Mucosa of stomach (tissue), 1 donor: ENCODE measurements around the gene PPP1CA.
"Not testable (repeated sequence)": the region's sequence is repeated elsewhere in the genome, so short reads cannot be mapped to it uniquely, and the experiment has no call there.

Experiments
- H3K27me3 ChIP-seq: one replicate; pipeline ENCODE4 v1.7.0; 2013; ENCODE audit warnings: mild to moderate bottlenecking, low read length; ENCODE audit not compliant: control insufficient read depth, insufficient read depth
- H3K36me3 ChIP-seq: one replicate; pipeline ENCODE4 v1.7.0; 2013; ENCODE audit warnings: low read length; ENCODE audit not compliant: control insufficient read depth, insufficient read depth
- H3K4me1 ChIP-seq: one replicate; pipeline ENCODE4 v1.7.0; 2013; ENCODE audit warnings: mild to moderate bottlenecking, low read length; ENCODE audit not compliant: control insufficient read depth, insufficient read depth
- H3K4me3 ChIP-seq: one replicate; pipeline ENCODE4 v1.7.0; 2013; ENCODE audit warnings: low read length
- H3K9ac ChIP-seq: one replicate; pipeline ENCODE4 v1.7.0; 2013; ENCODE audit warnings: mild to moderate bottlenecking, low read length, moderate library complexity
- H3K9me3 ChIP-seq: one replicate; pipeline ENCODE4 v1.7.0; 2013; ENCODE audit warnings: mild to moderate bottlenecking, low read length, moderate library complexity; ENCODE audit not compliant: control insufficient read depth
- donor health status: Pancreatic carcinoma.

The PPP1CA gene

DNA sequence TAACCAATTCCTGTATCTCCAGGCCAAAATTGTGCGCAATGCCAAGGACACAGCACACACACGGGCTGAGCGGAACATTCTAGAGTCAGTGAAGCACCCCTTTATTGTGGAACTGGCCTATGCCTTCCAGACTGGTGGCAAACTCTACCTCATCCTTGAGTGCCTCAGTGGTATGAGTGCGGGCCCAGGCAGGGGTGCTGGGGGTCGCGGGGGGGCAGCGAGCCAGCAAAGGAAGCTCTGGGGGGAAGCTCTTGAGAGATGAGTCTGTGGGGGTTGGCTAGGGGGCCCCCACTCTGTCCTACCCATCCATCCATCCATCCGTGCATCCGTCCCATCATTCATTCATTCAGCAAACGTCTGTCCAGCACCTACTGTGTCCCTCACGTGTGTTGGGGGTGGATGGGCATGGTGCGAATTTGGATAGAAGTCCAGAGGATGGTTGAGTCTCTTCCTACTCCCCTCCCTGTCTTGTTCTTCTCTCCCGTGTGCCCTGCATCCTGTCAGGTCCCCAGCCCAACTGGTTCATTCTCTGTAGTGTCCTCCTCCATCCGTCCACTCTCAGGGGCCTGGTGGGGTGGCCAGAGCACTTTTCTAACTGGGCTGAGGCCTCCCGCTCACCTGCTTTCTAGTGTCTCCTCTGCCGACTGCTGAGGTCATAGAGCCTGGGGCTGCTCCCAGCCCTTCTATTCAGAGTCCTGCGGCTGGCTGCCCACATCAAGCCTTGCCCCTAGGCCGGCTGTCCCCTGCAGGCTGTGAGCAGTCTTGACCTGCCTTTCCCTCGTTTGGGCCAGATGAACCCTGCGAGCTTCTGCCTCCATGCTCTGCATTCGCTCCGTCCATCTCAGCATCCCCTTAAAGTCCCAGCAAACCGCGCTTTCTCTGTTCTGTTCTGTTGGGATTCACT lies 29.9 kb upstream of the PPP1CA start:
- H3K4me3 ChIP-seq, result no peak overlapping the region
- H3K36me3 ChIP-seq, result peaks cover 21% of the 10 kb centered on the region
- no peaks in the 10 kb centered on the region for H3K27me3 ChIP-seq
- no peak overlapping the region for H3K9ac ChIP-seq
- H3K4me1 ChIP-seq, result peaks cover 13% of the 10 kb centered on the region
- no peaks in the 10 kb centered on the region for H3K9me3 ChIP-seq

DNA sequence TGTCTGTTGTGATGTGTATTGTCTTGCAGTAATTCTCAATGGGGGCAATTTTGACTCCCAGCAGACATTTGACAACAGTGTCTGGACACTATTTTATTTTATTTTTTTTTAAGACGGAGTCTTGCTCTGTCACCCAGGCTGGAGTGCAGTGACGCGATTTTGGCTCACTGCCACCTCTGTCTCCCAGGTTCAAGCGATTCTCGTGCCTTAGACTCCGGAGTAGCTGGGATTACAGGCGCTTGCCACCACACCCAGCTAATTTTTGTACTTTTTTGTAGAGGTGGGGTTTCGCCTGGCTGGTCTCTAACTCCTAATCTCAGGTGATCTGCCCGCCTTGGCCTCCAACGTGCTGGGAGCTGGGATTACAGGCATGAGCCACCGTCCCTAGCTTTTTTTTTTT lies 28.1 kb upstream of the PPP1CA start:
- H3K9ac ChIP-seq, result peak overlapping the region; percentile 88
- H3K27me3 ChIP-seq, result no peaks in the 10 kb centered on the region
- peaks cover 10% of the 10 kb centered on the region for H3K4me1 ChIP-seq
- H3K4me3 ChIP-seq, result no peak overlapping the region
- H3K36me3 ChIP-seq, result peaks cover 20% of the 10 kb centered on the region
- H3K9me3 ChIP-seq, result no peaks in the 10 kb centered on the region

DNA sequence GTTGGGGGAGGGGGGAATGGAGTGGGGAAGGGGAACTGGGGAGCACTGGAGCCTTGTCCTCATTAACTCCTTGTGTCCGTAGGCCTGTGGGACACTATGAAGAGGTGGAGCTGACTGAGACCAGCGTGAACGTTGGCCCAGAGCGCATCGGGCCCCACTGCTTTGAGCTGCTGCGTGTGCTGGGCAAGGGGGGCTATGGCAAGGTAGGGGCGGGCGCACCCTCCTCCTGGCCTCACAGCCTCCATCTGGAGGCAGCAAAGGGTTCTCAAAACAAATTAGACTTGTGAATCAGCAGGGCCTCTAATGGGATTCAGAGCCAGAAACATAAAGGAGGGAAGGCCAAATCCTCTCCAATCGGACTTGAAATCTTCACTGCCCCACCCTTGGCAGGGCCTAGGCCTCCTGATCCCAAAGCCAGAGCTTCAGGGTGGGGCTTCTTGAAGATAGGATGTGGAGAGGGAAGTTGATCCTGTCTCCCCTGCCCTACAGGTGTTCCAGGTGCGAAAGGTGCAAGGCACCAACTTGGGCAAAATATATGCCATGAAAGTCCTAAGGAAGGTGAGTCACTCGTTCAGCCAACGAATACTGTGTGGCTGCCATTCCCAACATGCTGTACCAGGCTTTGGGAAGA lies 27.5 kb upstream of the PPP1CA start:
- Histone ChIP-seq H3K36me3 (peaks cover 14% of the 10 kb centered on the region), H3K27me3 (no peaks in the 10 kb centered on the region), H3K4me1 (peaks cover 10% of the 10 kb centered on the region), H3K9me3 (no peaks in the 10 kb centered on the region), H3K4me3 (peak overlapping the region; percentile 74), H3K9ac (peak overlapping the region; percentile 88)

DNA sequence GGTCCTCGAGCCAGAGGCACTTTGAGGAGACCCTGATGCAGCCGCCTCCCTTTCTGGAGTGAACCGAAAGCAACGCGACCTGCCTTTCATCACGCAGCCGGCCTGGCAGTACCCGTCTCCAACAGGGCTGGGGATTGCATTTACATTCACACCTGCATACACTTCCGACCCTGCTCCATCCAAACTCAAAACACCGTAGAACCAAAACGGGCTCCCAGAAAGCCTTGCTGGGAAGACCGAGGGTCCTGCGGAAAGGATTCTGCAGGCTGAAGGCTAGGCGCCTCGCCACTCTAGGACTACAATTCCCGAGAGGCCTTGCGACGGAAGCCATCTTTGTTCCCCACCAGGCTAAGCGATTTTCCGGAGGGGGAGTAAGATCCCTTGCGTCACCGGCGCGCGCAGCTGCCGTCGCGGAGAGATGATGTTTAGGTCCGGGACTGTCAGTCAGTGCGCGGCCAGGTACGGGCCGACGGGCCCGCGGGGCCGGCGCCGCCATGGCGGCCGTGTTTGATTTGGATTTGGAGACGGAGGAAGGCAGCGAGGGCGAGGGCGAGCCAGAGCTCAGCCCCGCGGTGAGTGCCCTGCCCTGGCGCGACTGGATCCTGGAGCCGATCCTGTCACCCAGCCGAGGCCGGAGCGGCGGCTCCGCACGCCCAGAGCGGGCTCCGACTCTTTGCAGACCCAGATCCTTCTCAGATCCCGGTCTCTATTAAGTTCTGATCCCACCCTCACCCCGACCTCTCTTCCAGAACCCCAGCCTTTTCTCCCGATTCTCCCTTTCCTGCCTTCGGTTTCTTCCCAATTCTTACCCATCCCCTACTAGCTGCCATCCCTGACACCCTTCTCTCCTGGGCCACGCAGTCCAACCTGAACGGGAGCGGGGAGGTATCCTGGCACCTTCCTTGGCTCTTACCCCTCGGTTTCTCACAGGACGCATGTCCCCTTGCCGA lies 26.7 kb upstream of the PPP1CA start, which contains the start of gene RPS6KB2:
TSS of gene RPS6KB2 (plus strand) at position 443 of the 950 bp plus-strand sequence. CDS start at position 495, 52 bp downstream.
- peaks cover 10% of the 10 kb centered on the region for H3K4me1 ChIP-seq

DNA sequence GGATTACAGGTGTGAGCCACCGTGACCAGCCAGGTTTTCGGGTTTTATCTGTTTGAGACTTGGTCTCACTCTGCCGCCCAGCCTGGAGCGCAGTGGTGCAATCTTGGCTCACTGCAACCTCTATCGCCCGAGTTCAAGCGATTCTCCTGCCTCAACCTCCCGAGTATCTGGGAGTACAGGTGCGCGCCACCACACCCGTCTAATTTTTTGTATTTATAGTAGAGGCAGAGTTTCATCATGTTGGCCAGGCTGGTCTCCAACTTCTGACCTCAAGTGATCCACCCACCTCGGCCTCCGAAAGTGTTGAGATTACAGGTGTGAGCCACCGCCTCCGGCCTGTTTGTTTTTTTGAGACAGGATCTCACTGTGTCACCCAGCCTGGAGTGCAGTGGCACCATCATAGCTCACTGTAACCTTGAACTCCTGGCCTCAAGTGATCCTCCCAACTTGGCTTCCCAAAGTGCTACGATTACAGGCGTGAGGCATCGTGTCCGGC lies 25.8 kb upstream of the PPP1CA start:
- H3K4me3 ChIP-seq, result peak overlapping the region; percentile 74
- peak overlapping the region; percentile 88 for H3K9ac ChIP-seq

More for the DNA sequence above, 26.7 kb upstream of the PPP1CA start, which contains the start of gene RPS6KB2:
- H3K9ac ChIP-seq, result peak within 1 kb of the TSS; percentile 88
- H3K4me3 ChIP-seq, result peak within 1 kb of the TSS; percentile 74
- peaks cover 6% of the 10 kb centered on the region for H3K36me3 ChIP-seq
- H3K9me3 ChIP-seq, result no peaks in the 10 kb centered on the region
- H3K27me3 ChIP-seq, result no peaks in the 10 kb centered on the region

DNA sequence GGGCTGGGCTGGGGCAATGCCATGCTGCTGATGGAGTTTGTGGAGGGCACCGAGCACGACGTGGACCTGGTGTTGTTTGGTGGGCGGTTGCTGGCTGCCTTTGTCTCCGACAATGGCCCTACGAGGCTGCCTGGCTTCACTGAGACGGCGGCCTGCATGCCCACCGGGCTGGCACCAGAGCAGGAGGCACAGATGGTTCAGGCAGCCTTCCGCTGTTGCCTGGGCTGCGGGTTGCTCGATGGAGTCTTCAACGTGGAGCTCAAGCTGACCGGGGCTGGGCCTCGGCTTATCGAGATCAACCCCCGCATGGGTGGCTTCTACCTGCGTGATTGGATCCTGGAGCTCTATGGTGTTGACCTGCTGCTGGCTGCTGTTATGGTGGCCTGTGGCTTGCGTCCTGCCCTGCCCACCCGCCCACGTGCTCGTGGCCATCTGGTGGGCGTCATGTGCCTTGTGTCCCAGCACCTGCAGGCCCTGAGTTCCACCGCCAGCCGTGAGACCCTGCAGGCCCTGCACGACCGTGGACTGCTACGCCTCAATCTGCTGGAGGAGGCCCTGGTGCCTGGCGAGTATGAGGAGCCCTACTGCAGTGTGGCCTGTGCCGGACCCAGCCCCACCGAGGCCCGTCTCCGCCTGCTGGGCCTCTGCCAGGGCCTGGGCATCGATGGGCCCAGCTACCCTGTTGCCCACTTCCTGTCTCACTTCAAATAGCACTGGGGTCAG lies 22.4 kb upstream of the PPP1CA start:
- H3K4me1 ChIP-seq, result peaks cover 18% of the 10 kb centered on the region

More for the DNA sequence above, 25.8 kb upstream of the PPP1CA start:
- not testable (repeated sequence) for H3K9me3 ChIP-seq, H3K27me3 ChIP-seq, H3K36me3 ChIP-seq
- H3K4me1 ChIP-seq, result peaks cover 13% of the 10 kb centered on the region

DNA sequence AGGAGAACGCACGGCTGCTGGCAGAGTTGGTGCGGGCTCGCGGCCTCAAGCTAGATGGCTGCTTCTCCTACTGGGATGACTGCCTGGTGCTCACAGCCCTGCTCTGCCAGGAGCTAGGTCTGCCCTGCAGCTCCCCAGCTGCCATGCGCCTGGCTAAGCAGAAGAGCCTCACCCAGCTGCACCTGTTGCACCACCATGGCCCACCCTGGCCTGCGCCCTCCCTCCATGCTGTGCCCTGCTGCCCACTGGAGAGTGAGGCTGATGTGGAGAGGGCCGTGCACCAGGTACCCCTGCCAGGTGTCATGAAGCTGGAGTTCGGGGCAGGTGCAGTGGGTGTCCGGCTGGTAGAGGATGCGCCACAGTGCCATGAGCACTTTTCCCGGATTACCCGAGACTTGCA lies 21.8 kb upstream of the PPP1CA start:
- Histone ChIP-seq H3K36me3 (no peaks in the 10 kb centered on the region), H3K27me3 (no peaks in the 10 kb centered on the region), H3K4me1 (peaks cover 20% of the 10 kb centered on the region), H3K4me3 (no peak overlapping the region), H3K9me3 (no peaks in the 10 kb centered on the region), H3K9ac (no peak overlapping the region)

More for the DNA sequence above, 22.4 kb upstream of the PPP1CA start:
- Histone ChIP-seq H3K27me3 (no peaks in the 10 kb centered on the region), H3K4me3 (no peak overlapping the region), H3K36me3 (no peaks in the 10 kb centered on the region), H3K9ac (no peak overlapping the region), H3K9me3 (no peaks in the 10 kb centered on the region)

DNA sequence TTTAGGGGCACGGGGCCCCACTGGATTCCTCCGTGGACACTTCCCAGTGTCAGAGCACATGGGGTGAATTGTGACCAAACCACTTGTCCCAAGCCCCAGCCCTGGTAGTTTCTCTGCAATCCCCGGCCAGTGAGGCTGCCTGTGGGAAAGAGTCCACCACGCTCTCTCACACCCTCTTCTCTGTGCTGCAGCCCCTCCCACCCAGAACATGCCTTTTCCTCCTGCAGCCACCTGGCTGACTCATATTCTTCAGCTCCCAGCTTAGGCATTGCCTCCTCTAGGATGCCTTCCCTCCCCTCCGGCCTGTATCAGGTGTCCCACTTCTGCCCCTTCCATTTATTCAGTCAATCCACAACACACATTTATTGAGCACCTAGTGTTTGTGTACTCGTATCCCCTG lies 21.2 kb upstream of the PPP1CA start:
- Histone ChIP-seq H3K4me1 (peaks cover 20% of the 10 kb centered on the region), H3K36me3 (no peaks in the 10 kb centered on the region), H3K27me3 (no peaks in the 10 kb centered on the region), H3K9me3 (no peaks in the 10 kb centered on the region), H3K9ac (no peak overlapping the region), H3K4me3 (no peak overlapping the region)

DNA sequence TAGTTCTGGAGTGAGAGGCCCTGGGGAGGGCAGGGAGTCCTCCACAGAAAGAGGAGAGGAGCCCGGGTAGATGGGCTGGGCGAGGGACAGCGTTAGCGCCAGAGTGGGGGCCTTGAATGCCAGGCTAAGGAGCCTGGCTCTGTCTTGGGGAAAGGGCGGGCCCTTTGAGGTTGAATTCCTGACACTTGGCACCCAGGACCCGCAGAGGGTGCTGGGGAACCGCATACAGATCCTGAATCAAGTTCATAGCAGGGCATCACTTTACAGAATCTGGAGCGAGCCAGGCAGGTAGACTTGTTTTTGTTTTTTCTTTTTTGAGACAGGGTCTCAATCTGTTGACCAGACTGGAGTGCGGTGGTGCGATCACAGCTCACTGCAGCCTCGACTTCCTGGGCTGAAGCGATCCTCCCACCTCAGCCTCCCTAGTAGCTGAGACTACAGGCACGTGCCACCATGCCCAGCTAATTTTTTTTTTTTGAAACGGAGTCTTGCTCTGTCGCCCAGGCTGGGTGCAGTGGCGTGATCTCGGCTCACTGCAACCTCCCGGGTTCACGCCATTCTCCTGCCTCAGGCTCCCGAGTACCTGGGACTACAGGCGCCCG lies 19.9 kb upstream of the PPP1CA start:
- peak overlapping the region; percentile 47 for H3K9ac ChIP-seq
- H3K9me3 ChIP-seq, result no peaks in the 10 kb centered on the region
- H3K4me1 ChIP-seq, result peaks cover 27% of the 10 kb centered on the region
- no peak overlapping the region for H3K4me3 ChIP-seq
- H3K27me3 ChIP-seq, result no peaks in the 10 kb centered on the region
- no peaks in the 10 kb centered on the region for H3K36me3 ChIP-seq

DNA sequence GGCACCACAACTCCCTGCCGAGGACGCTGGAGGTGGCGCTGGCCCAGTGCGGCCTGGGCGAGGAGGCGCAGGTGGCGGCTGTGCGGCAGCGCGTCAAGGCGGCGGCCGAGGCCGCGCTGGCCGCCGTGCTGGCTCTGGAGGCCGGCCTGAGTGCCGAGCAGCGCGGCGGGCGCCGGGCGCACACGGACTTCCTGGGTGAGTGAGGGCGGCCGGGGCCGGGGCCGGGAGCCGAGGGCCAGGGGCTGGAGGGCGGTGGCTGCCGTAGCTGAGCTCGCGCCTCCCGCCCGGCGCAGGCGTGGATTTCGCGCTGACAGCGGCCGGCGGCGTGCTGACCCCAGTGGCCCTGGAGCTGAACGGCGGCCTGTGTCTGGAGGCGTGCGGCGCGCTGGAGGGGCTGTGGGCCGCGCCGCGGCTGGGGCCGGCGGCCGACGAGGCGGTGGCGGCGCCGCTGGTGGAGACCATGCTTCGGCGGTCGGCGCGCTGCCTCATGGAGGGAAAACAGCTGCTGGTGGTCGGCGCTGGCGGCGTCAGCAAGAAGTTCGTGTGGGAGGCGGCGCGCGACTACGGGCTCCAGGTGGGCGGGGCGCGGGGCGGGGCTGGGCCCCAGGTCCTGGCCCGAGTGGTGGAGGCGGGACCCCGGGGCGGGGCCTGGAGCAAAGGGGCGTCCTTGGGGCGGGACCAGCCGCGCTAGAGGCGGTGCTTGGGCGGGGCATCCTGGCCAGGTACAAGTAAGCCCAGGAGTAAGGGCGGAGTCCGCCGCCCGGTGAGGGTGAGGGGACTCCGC lies 19.2 kb upstream of the PPP1CA start:
- Histone ChIP-seq H3K36me3 (no peaks in the 10 kb centered on the region), H3K4me1 (peaks cover 34% of the 10 kb centered on the region), H3K9ac (peak overlapping the region; percentile 53), H3K4me3 (no peak overlapping the region), H3K27me3 (no peaks in the 10 kb centered on the region), H3K9me3 (no peaks in the 10 kb centered on the region)
